ENCODE data around the gene NYNRIN.
"Not testable (repeated sequence)": the region's sequence is repeated elsewhere in the genome, so short reads cannot be mapped to it uniquely, and the experiment has no call there.

Gene NYNRIN

DNA sequence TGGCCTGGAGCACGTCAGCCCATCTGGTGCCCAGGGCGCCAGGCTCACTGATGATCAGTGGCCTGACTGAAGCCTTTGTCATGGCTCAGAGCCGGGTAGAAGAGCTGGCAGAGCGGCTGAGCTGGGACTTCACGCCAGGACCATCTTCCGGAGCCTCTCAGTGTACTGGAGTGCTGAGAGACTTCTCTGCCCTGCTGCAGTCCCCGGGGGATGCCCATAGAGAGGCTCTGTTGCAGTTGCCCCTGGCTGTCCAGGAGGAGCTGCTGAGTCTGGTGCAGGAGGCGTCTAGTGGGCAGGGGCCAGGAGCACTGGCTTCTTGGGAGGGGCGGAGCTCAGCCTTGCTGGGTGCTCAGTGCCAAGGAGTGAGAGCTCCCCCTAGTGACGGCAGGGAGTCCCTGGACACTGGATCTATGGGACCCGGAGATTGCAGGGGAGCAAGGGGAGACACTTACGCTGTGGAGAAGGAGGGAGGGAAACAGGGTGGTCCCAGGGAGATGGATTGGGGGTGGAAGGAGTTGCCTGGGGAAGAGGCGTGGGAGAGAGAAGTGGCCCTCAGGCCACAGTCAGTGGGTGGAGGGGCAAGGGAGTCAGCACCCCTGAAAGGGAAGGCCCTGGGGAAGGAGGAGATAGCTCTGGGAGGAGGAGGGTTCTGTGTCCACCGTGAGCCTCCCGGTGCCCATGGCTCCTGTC, 32.9 kb downstream of the NYNRIN start:
- peak; percentile 59 to 62 for ATAC-seq

DNA sequence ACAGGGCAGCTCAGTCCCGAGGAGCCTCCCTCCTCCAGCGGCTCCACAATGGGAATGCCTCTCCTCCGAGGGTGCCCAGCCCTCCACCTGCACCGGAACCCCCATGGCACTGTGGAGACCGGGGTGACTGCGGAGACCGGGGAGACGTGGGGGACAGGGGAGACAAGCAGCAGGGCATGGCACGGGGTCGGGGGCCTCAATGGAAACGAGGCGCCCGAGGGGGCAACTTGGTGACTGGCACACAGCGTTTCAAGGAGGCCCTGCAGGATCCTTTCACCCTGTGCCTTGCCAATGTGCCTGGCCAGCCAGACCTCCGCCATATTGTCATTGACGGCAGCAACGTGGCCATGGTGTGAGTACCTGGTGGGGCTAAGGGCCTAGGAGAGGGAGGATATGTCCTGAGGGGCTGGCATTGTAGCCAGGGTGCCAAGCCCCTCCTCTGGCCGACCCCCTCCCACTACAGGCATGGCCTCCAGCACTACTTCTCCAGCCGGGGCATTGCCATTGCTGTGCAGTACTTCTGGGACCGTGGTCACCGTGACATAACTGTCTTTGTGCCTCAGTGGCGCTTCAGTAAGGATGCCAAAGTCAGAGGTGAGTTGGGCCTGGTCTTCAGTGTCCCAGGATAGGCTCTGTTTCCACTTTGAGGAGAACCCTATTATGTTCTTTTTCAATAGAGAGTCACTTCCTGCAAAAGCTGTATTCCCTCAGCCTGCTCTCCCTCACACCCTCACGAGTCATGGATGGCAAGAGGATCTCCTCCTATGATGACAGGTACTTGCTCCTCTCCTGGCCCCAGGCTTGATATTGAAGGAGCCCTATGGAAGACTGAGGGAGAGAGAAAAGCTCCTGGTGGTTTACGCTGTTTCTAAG, 33.7 kb downstream of the NYNRIN start:
- no peak for ATAC-seq

DNA sequence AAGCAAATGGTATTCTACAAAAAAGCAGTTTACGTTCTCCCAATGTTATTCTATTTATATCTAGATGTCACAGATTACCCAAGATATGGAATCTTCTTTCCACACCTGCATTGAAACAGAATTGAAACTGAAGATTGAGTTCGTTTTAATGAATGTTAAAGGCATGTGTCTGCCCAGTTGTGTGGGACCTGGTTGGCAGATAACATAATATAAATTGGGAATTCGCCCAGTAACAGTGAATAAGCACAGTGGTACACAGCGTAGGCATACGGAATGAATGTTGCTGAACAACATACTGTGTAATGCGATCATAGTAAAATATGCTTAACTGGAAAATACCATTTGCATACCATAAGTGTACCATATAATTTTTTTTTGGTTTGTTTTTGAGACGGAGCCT, 35.2 kb downstream of the NYNRIN start:
- no peak for ATAC-seq

DNA sequence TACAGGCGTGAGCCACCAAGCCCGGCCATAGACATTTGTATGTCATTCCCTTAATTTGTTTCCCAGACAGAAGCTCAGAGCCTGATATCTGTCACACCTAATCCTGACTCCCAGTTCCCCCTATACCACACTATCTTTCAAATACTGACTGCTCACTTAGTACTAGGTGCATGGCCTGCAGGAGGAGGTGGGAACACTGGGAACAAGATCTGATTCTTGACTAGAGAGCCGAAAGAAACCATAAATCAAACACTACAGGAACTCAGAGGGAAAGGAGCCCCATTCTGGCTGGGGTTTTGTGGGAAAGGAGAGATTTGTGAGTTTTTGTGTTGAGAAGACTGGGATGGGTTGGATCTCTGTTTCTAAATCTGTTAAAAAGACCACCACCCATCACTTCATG, 35.9 kb downstream of the NYNRIN start:
- no peak for ATAC-seq

DNA sequence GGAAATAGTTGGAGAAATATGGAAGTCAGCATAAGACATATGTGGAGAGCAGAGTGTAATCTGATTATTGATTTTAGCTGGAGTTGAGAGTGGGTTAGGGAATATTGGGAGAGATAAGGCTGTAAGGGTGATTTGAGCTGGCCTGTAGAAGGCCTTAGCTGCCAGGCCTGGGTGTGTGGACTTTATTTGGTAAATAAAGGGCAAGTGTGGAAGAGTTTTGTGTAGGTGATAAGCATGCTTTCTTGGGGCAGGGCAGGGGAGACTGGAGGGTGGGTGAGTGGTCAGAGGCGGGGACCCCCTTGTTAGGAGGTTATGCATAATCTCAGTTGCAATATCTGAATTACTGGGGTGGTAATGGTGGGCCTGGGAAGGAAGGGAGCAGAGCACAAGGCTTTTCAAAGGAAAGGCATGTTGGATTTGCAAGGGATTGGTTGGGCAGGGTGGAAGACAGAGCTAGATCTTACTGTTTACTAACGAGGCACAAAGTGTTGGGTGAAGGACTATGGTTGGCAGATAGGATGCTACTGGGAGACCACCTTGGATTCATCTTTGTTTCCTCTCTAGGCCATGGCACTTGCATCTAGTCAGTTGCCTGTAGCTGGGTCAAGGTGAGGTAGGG, 36.5 kb downstream of the NYNRIN start:
- ATAC-seq, result no peak

DNA sequence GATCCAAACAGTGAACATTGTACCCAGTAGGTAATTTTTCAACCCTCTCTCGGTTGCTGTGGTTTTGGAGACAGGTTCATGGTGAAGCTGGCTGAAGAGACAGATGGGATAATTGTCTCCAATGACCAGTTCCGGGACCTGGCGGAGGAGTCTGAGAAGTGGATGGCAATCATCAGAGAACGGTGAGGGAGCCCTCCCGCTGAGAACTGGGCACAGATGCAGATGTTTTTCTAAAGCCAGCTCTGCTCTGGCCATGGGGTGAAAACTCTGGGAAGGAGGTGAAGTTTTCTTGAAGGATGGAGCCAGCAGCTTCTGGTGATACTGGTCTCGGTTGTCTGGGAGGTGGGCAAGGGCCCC, 37.2 kb downstream of the NYNRIN start:
- ATAC-seq, result no peak

DNA sequence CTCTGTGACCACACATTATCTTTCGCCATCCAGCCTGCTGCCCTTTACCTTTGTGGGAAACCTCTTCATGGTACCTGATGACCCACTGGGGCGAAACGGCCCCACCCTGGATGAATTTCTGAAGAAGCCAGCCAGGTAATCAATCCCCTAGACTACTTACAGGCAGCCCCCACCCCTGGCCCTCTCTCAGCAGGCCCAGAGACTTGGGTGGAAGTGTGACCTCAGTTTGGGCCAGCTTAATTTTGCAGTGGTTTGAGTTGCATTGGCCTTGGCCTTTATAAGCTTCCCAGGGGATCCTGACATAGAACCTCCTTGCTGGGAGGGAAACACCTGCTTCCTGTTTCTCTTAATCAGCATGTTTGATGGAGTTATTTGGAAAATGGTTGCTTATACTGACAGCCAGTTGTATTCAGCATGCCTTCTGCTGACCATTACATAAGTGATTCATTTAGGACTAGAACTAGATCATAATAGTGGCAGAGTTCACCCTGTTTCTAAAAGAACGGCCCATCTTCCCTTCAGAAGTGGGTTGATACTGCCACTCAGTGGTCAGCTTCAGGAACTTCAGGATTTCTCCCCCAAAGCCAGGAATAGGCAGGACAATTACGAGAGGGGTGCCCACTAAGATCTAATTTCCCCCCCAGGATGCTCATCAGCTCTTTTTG, 37.7 kb downstream of the NYNRIN start:
- peak in 1 of 2 donors; percentile 25 for ATAC-seq

DNA sequence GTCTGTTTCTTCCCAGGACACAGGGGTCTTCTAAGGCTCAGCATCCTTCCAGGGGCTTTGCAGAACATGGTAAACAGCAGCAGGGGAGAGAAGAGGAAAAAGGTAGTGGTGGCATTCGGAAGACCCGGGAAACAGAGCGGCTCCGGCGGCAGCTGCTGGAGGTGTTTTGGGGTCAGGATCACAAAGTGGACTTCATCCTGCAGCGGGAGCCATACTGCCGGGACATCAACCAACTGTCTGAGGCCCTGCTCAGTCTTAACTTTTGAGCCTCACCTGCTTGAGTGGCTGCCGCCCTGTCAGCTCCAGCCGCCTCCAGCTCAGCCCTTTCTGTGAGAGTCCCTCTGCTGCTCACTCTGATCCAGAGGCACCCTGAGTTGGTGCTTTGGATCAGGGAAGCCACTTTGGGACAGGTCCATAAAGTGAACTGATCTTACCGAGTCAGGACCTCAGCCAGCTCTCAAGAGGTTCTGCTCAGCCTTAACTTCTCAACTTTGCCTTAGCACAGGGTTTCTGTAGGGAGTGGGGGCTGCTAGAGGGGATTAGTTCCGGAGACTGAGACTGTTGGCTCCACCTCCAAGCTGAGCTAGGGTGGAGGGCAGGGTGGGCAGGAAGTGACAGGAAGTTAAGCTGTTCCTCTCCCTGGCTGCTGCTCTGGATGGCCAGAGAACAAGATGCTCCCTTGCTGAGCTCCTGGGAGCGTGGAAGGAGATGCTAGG, 38.4 kb downstream of the NYNRIN start:
- ATAC-seq, result no peak

DNA sequence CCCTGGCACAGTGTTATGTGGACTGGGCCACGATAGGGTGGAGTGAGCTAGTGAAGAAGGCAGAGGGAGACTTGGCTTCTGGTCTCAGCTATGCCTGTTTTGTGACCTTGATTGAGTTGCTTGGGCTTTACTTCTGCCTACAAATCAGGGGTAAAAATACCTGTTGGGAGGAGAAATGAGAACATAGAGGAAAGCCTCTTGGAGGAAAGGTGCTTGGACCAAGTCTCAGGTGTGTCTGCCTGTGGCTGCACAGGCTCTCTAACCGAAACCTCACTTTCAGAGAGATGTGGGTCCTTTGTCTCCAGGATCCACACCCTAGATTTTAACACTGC, 38.9 kb downstream of the NYNRIN start:
- ATAC-seq, result no peak

DNA sequence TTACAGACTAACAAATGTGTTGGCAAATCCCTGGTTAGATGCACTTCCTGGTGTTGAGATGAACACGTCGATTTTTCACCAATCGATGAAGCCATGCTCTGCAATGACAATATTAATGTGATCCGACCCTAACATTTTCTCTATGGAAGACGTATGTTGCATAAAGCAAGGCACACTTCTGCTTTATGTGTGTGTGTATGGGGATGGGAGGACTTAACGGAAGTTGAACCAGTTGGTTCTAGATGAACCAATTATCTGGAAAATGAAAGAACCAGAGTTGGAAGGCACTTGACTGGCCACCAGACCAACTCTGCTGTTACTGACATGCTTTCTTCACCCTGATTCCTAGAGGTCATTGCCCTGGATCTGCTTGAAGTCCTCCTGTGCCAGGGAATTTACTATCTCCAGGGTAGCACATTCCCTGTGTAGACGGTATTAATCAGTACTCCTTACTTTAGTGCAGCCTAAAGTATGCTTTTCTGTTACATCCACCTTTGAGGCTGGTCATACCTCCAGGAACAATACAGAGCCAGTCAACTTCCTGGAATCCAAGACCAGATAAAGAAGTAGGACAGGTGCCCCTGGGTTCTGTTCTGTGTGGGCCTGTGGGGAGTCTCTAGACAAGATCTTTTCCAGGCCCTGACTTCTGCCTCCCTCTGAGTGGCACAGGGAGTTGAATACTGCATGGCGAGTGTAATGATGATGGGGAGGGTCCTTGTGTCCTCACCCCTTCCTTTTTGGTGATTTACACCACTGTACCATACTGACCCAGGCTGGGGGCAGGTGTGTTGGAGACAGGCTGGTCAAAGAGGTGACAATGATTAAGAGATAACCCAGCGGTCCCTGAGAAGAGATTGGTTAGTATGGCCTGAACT, 39.7 kb downstream of the NYNRIN start:
- ATAC-seq, result no peak

DNA sequence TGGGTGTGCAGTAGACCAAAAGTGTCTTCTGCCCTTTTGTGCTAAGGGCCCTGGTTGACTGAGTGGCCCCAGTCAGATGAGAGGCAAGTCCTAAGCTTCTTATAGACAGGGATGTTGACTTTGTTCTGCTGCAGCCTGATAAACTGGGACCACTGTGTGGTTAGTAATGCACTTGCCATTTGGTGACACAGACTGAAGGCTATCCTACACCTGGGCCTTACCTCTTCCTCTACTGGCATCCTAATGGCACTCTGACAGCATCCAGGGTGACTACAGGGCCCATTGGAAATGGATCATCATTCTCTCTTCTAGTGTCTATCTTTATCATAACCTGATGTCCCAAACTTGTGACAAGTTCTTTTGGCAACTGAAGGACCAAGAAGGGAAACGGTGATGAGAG, 40.5 kb downstream of the NYNRIN start:
- no peak for ATAC-seq

DNA sequence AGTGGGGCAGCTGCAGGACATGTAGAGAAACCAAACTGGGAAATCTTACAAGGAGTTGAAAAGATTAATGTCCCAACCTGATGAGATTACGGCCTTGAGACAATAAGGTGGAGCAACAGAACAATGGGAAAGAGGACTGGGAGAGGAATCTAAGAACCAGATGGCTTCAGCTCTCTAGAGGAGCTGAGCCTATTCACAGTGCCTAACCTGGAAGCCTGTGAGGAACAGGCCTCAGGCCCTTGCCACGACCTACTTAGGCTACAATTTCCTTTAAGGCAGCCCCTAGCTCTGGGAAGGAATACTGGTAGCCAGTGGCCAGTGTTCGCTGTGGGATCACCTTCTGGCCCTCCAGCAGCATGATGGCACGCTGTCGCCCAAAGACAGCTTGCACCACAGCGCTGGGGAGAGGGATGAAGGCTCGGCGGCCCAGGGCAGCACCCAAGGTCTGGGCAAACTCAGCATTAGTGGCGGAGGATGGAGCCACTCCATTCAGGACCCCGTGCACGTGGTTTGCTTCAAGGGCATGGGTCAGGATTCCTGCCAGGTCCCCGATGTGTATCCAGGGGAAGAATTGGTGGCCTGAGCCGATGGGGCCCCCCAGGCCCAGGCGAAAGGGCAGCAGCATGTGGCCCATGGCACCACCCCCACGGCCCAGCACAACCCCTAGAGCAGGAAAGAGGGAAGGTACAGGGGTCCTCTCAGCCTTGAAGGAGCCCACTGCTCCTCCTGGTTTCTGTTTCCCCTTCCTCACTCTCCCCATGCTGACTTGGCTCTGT, 41.2 kb downstream of the NYNRIN start:
- ATAC-seq, result no peak

DNA sequence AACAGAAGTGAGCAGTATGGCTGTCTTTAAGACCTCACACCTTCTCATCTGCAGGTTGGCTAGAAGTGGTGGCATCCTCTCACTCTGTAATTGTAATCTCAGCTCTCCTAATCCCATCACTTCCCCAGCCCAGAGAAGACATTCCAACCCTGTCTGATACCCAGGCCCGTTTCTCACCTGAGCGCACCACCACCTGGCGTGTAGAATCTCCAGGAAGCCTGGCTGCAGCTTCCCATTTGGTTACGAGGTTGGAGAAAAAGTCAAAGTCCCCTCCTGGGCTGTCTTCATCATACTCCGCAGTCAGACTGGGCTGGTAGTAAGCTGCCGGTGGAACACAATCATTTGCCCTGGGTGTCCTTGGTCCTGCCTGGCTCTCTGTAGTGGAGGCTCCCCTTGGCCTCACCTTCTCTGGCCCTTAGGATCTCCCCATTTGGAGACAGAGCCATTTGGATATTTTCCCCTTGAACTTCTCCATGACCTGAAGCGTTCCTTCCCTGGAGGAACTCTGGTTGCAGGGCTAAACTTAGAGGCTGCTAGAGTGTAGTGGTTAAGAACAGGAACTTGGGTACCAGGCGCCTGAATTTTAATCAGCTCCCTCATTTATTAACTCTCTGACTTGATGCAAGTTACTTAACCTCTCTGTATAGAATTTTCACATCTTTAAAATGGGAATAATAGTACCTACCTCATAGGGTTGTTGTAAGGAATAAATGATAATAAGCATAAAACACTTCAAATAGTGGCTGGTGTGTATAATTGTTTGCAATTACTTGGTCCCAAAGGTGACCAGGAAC, 42.0 kb downstream of the NYNRIN start:
- ATAC-seq, result no peak

DNA sequence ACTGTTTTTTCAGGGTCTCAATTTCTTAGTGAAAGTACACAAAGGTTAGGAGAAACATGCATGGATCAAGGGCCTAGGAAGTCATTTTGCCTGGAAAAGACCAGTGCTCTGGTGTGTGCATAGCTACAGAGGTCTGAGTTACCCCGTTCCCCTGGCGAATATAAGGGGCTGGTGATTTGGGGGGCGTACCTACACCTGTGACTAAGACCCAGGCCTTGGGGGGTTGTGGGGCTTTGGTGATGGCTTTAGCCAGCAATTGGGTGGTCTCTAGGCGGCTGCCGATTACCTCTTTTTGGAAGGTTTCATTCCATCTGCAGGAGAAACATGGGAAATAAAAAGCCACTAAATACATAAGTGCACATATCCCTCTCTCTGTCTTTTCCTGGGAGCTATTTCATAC, 42.7 kb downstream of the NYNRIN start:
- no peak for ATAC-seq

DNA sequence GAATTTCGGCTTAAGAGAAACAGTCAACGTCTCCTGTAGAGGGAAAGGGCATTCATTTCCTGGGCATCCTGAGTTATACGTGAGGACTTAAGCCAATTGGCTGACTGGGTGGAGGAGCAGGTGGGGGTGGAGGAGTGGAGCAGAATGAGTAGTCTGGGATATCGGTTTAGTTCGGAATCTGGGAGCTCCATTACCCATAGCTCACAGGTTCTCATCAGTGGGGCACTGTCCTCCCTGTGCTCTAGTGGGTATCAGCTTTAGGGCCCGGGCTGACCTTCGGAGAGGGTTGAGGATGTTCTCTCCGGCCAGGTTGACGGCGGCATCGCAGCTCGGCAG, 43.1 kb downstream of the NYNRIN start:
- no peak for ATAC-seq

DNA sequence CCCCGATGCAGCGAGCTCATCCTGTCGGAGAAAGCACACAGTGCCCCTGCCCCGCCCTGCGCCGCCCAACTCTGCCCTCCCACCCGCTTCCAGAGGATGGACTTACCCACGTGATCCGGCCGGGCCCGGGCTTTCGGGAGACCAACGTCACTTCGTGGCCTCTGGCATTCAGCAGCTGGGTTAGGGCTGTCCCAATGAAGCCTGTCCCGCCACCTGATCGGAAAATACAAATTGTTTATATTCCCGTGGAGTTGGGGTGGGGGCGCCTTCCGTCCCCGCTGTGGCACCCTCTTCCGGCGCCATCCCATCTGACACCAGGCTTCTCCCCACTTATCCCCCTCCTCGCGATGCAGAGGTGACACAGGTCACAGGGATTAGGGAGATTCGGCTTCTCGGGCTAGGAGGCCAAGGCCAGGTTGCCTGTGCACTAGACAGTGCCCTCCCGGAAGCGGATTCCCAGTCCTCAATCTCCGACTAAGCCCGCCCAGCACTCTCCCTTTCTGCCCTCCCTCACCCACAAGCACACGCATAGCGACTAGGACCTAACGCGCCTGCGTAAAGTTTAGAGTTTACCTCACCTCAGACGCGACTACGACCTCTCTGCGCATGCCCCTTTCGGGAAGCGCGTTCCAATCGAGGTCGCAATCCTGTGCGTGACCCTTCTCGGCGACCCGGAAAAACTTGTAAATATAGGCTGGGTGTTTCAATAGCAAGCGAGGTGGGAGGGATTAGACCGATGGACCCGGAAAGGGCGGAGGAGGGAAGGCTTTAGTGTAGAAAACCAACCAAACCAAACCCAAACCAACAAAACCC, 43.6 kb downstream of the NYNRIN start, which contains the start of gene SDR39U1:
SDR39U1 (minus strand) TSS at position 537 of the 813 bp plus-strand sequence; CDS start at position 530, 7 bp downstream.
- peak; percentile 90 to 92 for ATAC-seq

DNA sequence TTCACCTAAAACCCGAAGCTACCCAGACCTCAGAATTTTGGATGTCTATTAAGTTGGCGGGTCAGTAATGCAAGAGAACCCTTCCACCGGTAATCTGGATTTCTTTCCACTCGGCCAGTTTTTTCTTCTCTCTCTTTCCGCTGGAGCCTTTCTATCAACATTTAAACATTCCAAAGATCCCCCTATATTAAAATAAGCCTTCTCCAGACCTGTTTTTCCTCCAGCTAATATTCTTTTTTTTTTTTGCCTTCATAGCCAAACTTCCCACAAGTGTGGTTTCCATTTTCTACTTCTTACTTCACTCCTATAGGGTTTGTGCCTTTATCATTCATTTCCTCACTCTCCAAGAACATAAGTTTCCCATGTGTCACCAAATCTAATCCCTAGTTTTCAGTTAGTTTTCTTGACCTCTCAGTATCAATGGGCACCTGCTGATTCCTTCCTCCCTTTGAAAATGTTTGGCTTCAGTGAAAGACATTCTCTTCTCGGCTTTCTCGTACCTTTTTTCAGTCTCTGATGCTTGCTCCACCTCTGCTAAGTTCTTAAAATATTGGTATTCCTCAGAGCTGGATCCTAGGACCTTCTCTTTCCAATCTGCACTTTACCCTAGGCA, 44.4 kb downstream of the NYNRIN start:
- no peak for ATAC-seq

DNA sequence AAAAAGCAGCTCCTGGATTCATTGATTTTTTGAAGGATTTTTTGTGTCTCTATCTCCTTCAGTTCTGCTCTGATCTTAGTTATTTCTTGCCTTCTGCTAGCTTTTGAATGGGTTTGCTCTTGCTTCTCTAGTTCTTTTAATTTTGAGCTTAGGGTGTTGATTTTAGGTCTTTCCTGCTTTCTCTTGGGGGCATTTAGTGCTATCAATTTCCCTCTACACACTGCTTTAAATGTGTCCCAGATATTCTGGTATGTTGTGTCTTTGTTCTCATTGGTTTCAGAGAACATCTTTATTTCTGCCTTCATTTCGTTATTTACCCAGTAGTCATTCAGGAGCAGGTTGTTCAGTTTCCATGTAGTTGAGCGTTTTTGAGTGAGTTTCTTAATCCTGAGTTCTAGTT, 52.0 kb downstream of the NYNRIN start:
- ATAC-seq, result not testable (repeated sequence)

DNA sequence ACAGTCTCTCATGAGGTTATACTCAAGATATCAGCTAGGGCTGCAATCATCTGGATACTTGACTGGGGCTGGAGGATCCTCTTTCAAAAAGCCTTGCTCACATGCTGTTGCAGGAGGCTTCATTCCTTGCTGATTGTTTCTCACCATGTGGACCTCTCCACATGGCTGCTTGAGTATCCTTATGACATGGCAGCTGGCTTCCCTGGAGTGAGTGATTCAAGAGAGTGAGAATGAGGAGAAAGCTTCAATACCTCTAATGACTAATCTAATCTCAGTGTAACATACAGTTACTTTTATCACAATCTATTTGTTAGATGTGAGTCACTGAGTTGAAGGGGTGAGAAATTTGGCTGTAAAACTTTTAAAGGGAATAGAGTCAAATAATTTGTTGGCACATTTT, 58.2 kb downstream of the NYNRIN start:
- peak; percentile 25 to 53 for ATAC-seq
